GM19328 (cell line): ENCODE measurements around the gene RAB6A.
"Not testable (repeated sequence)": the region's sequence is repeated elsewhere in the genome, so short reads cannot be mapped to it uniquely, and the experiment has no call there.

Experiments
- ATAC-seq: cut with Tn5 transposase; IDR thresholded peaks from one replicate; pipeline ENCODE4 v1.9.1; 2021; ENCODE audit warnings: mild to moderate bottlenecking, moderate library complexity; ENCODE audit not compliant: unreplicated experiment

Gene RAB6A

GRCh38 chr11:73760679-73761402 lies at the start of gene RAB6A:
RAB6A (minus strand) TSS chr11:73761074; CDS start chr11:73760635, 439 bp downstream.
- peak; percentile 92 for ATAC-seq

DNA sequence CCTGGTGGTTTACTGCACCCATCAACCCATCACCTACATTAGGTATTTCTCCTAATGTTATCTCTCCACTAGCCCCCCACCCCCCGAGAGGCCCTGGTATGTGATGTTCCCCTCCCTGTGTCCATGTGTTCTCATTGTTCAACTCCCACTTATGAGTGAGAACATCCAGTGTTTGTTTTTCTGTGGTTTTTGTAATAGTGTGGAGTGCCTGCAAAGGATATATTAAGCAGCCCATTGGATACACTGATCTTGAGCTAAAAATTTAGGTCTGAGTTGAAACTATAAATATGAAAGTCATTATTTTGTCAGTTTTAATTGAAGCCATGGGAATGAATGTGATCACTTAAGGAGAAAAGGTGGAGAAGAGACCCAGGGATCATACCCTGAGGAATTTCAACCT lies 49.8 kb upstream of the RAB6A start:
- ATAC-seq, result no peak

DNA sequence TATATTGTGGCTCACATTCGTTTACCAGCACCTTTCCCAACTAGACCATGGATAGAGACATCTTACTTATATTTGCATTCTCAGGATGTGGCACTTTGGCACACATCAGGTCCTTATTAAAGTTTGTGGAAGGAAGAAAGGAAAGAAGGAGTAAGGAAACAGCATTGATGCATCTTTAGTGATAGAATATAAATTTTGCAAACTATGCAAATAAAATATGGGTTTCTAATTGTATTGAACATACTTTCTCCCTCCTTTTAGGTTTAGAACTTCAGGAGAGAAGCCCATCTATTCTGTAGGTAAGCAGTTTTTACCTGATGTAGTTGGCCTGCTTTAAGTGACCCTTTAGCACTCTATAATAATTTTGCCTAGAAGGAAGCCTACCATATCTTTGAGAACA lies 47.2 kb upstream of the RAB6A start:
- no peak for ATAC-seq

GRCh38 chr11:73804712-73805111 lies 43.8 kb upstream of the RAB6A start:
- no peak for ATAC-seq

GRCh38 chr11:73801136-73801535 lies 40.3 kb upstream of the RAB6A start:
- ATAC-seq, result no peak

DNA sequence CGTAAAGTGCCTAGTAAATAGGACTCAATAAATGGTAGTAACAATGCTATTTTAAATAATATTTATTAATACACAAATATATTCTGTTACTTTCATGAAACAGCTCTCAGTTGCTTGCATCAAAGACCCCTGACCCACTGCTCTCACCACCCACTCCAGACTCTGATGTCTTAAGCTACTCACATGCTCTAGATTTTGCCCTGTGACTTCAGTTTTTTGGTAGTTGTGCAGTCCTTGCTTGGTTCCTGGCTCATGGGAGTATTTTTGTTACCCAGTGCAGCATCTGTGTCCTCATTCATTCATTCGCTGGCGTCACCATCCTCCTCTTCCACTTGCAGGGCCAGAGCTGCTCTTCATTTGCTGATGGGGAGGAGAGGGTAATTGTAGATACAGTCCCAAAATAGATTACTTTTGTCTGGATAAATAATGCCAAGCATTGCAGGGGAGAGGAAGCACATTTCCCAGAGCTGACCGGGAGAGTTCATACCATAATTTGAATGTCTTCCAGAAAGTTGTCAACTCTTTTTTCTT lies 39.5 kb upstream of the RAB6A start:
- ATAC-seq, result no peak

- ATAC-seq, result no peak
Measured at GRCh38 chr11:73797457-73797856, 36.6 kb upstream of the RAB6A start.

DNA sequence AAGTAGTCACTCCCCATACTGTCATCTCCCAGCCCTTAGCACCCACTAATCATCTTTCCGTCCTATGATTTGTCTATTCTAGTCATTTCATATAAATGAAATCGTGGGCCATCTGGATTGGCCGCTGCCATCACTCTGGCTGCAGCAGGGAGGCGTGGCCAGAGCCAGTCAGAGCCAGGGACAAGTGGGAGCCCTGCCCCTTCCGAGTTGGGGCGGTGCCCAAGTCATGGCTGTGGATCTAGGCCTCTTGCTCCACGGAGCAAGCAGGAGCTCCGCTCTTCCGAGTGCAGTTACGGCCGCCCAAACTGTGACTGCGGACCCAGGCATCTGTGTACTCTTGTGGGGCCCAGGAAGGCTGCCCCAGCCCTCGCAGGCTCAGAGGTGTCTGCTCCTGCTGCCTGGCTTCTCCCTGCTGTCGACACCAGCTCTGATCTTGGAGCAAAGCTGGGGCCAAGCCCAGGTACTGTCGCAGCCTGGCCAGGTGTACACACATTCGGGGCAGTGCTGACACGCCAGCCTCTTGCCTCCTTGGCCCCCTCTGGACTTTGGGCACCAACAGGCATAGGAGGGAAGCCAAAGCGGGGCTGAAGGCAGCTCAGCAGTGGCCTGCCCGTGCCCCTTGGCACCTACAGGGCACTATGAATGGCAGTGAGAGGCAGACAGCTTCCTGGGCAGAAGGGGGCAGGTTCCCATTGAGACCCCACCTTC lies 35.2 kb upstream of the RAB6A start:
- ATAC-seq, result no peak

DNA sequence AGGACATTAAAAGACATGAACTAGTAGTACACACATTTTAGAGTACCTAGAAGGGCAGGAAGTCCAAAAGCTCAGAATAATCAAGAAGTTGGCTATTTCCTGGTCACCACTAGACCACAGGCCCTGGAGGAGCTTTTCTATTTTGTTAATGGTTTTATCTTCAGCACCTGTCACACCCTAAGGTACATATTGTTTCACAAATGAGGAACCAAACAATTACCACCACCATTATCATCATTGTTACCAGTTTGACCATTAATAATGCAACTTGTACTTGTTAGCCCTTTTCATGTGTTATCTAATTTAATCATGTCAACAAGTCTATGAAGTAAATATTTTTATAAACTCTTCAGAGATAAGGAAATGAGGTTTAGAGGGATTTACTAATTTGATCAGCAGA lies 31.7 kb upstream of the RAB6A start:
- ATAC-seq, result no peak

GRCh38 chr11:73789279-73789670 lies 28.4 kb upstream of the RAB6A start:
- ATAC-seq, result no peak

DNA sequence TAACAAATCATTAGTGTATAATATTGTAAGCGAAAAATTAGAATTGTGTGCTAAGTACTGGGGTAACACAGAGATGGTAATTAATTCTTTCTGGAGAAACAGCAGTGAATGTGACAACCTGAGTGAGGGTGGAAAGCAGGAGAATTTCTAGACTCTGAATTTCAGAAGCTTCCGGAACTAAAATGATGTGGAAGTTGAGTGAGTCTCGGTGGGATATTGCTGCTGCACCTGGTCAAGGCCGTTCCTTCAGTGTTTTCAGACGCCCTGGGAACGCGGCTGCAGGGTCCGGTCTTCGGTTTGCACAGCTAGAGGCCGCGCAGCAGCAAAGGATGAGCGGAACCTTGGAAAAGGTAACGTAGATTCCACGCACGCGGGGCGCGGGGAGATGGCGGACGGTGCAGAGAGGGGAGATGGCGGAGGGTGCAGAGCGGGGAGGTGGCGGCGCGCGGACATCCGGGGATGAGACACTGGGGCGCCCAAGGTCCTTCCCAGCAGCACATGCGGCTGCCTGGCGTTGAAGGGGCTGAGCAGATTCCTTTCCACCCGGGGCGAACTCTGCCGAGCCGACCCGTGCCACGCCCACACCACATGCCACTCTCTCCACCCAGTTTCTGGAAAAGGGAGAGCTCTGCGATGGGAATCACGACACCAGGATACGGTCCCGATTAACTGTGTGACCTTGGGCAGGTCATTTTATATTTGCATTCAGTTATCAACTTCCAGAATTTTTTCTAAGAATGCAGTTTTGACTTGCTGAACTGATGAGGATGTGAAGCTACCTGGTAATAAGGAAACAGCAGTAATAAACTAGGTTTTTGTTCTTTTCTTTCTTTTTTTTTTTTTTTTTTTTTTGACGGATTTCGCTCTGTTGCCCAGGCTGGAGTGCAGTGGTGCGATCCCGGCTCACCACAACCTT lies 27.0 kb upstream of the RAB6A start, which contains the start of gene MRPL48:
Gene MRPL48 (plus strand): TSS at position 232 of the 916 bp plus-strand sequence. CDS start 98 bp downstream, at position 330.
- peak; percentile 95 for ATAC-seq

GRCh38 chr11:73787051-73787642 lies 26.3 kb upstream of the RAB6A start:
- no peak for ATAC-seq

DNA sequence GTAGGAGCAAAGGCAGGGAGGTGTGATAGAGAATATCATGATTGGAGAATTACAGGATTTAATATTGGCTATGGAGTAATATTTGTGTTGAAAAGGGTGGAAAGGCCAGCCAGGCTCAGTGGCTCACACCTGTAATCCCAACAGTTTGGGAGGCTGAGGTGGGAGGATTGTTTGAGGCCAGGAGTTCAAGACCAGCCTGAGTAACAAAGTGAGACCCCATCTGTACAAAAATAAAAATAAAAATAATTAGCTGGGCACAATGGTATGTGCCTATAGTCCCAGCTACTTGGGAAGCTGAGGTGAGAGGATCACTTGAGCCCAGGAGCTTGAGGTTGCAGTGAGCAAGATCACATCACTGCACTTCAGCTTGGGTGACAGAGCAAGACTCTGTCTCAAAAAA lies 24.6 kb upstream of the RAB6A start:
- not testable (repeated sequence) for ATAC-seq

- no peak for ATAC-seq
Measured at GRCh38 chr11:73784734-73785133, 23.9 kb upstream of the RAB6A start.

DNA sequence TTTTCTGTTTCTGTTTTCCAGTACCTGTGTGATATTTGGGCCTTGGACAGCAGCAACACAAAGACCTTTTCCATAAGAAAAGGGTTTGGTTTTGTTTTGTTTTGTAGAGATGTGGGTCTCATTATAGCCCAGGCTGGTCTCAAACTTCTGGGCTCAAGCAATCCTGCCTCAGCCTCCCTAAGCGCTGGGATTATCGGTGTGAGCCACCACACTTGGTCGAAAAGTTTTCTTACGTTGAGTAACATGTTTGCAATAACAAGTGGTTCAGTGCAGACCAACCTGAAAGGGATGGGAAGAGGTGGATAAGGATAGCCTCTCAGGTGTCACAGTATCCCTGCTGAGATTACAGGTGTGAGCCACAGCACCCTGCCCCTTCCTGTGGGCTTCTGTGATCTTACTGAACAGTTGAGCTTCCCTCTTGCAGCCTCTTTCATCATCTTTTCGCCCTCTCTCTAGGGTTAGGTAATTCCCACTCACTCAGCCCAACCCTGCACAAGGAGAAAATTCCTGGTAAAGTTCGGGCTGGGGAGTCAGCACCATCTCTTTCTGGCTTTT lies 23.3 kb upstream of the RAB6A start:
- no peak for ATAC-seq

GRCh38 chr11:73783483-73784020 lies 22.7 kb upstream of the RAB6A start:
- no peak for ATAC-seq

DNA sequence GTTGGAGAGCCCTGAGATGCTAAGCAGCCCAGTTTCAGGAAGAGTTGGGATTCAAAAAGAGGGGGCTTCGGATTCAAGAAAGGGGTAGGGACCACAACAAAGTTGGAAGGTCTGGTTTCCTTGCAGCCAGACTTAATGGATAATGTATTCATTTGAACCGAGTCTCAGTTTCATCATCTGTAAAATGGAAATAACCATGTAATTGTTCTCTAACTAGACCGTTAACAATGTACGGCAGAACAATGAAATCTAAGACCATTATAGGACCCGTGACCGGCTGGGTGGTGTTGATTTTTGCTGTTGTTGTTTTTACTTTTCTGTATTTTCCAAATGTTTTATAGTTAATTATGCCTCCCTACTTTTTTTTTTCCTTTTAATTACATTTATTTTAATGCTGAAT lies 20.4 kb upstream of the RAB6A start:
- no peak for ATAC-seq

DNA sequence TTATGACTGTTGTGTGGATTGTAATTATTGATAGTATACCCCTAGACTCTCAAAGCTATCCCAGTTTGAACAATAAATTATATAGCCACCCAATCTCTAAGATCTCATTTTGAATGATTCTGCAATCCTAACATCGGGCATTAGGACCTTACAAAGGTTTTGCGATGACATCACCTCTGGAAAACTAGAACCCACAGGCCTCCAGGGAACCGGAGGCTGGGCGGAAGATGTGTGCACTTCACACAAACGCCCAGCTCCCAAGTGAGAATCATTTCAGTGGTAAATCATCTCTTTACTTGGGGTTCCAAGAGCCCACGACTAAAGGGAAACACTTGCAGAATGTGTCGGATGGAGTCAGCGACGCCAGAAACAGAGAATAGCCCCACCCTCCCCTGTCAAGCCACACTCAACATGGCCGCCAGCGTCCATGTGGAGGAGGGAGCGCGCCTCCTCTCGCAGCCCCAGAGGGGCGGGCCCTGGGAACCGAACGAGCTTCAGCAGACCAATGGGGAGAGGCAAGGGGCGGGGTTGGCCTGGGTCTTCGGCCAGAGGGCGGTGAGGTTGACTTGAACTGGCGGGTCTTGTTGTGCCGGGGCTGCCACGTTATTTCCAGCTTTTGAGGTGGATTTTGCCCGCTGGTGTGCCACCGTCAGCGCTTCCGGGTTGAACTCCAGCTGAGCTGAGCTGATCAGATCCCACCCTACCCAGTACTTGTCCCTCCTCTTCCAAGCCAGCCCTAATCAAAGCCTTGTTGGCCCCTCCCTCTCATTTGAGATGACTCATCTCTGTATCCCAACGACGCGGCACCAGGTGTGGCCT lies 18.4 kb upstream of the RAB6A start:
- peak; percentile 97 for ATAC-seq

DNA sequence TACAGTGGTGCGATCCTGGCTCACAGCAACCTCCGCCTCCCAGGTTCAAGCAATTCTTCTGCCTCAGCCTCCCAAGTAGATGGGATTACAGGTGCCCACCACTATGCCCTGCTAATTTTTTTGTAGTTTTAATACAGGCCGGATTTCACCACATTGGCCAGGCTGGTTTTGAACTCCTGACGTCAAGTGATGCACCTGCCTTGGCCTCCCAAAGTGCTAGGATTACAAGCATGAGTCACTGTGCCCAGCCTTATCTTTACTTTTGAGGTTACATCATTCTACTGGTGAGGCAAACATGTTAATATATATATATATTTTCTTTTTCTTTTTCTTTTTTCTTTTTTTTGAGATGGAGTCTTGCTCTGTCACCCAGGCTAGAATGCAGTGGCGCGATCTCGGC lies 9.9 kb upstream of the RAB6A start:
- ATAC-seq, result not testable (repeated sequence)
